HG03460 (cell line): ENCODE measurements around the gene GNG7.
"Not testable (repeated sequence)": the region's sequence is repeated elsewhere in the genome, so short reads cannot be mapped to it uniquely, and the experiment has no call there.

Source experiments
- ATAC-seq: cut with Tn5 transposase; IDR thresholded peaks from one replicate; pipeline ENCODE4 v1.9.1; 2021; ENCODE audit not compliant: unreplicated experiment

GNG7 gene

GRCh38 chr19:2606774-2607173 is 95.7 kb downstream of the GNG7 start:
- not testable (repeated sequence) for ATAC-seq

- ATAC-seq: not testable (repeated sequence)
Measured at GRCh38 chr19:2605889-2606288, 96.6 kb downstream of the GNG7 start.

GRCh38 chr19:2604747-2605329 is 97.7 kb downstream of the GNG7 start:
- ATAC-seq: no peak

- ATAC-seq: no peak
Measured at GRCh38 chr19:2603334-2603733, 99.2 kb downstream of the GNG7 start.

GRCh38 chr19:2602391-2603181 is 99.9 kb downstream of the GNG7 start:
- no peak for ATAC-seq

GRCh38 chr19:2600914-2601870 is 101.3 kb downstream of the GNG7 start:
- ATAC-seq: no peak

GRCh38 chr19:2594319-2594718 is 108.2 kb downstream of the GNG7 start:
- no peak for ATAC-seq

GRCh38 chr19:2592824-2593223 is 109.7 kb downstream of the GNG7 start:
- no peak for ATAC-seq

- ATAC-seq: no peak
Measured at GRCh38 chr19:2591537-2592291, 110.8 kb downstream of the GNG7 start.

- ATAC-seq: no peak
Measured at GRCh38 chr19:2590630-2591399, 111.7 kb downstream of the GNG7 start.

- ATAC-seq: no peak
Measured at GRCh38 chr19:2589441-2589840, 113.1 kb downstream of the GNG7 start.

GRCh38 chr19:2588081-2588777 is 114.3 kb downstream of the GNG7 start:
- no peak for ATAC-seq

- no peak for ATAC-seq
Measured at GRCh38 chr19:2587001-2587719, 115.3 kb downstream of the GNG7 start.

- no peak for ATAC-seq
Measured at GRCh38 chr19:2586196-2586595, 116.3 kb downstream of the GNG7 start.

GRCh38 chr19:2584002-2584401 is 118.5 kb downstream of the GNG7 start:
- no peak for ATAC-seq

GRCh38 chr19:2582984-2583956 is 119.2 kb downstream of the GNG7 start:
- ATAC-seq: no peak

- ATAC-seq: not testable (repeated sequence)
Measured at GRCh38 chr19:2580396-2580795, 122.1 kb downstream of the GNG7 start.
